ENCODE measurements around the gene PRKAG2. TPM values are rescaled to one million over a fixed set of nuclear protein-coding genes. Genes with fewer than 3 reads are reported as not detected.

PRKAG2 gene
- total RNA-seq, 3 donors from 2014 or later = 32.3 to 56.6 (median 34.4) TPM

- Histone ChIP-seq H3K9me3 (no peaks in the 10 kb centered on the region), H3K4me3 (no peak overlapping the region), H3K27me3 (no peaks in the 10 kb centered on the region), H3K27ac (no peak overlapping the region), H3K36me3 (no peaks in the 10 kb centered on the region), H3K4me1 (peaks cover 3 to 7% of the 10 kb centered on the region in 2 donors)
- DNase-seq (ENCODE audit: low spot score in 2 of 2) = no peak
- TF ChIP-seq CTCF (IDR thresholded peaks at IDR 0.05) (no peak), POLR2A (IDR thresholded peaks at IDR 0.05) (no peak), POLR2AphosphoS5 (IDR thresholded peaks at IDR 0.05) (no peak)
- intact Hi-C loops (cut with DNase I; ENCODE audit: low total_unique reads) = no loop called here
Observed at GRCh38 chr7:151789380-151789947, 87.5 kb downstream of the PRKAG2 start.

- H3K4me1 ChIP-seq = no peaks in the 10 kb centered on the region
- no peak overlapping the region for H3K27ac ChIP-seq
- no peak for TF ChIP-seq CTCF (IDR thresholded peaks at IDR 0.05)
- no peak for TF ChIP-seq POLR2AphosphoS5 (IDR thresholded peaks at IDR 0.05)
- no peak for TF ChIP-seq POLR2A (IDR thresholded peaks at IDR 0.05)
- no peak for DNase-seq (ENCODE audit: low spot score in 2 of 2)
- no peaks in the 10 kb centered on the region for H3K27me3 ChIP-seq
- no peaks in the 10 kb centered on the region for H3K36me3 ChIP-seq
- H3K9me3 ChIP-seq = no peaks in the 10 kb centered on the region
- intact Hi-C loops (cut with DNase I; ENCODE audit: low total_unique reads) = no loop called here
- H3K4me3 ChIP-seq = no peak overlapping the region
Observed at GRCh38 chr7:151787348-151787747, 89.6 kb downstream of the PRKAG2 start.

- Histone ChIP-seq H3K4me1 (no peaks in the 10 kb centered on the region), H3K9me3 (no peaks in the 10 kb centered on the region), H3K27me3 (no peaks in the 10 kb centered on the region), H3K36me3 (no peaks in the 10 kb centered on the region), H3K27ac (no peak overlapping the region), H3K4me3 (no peak overlapping the region)
- TF ChIP-seq POLR2A (IDR thresholded peaks at IDR 0.05) (no peak), CTCF (IDR thresholded peaks at IDR 0.05) (no peak), POLR2AphosphoS5 (IDR thresholded peaks at IDR 0.05) (no peak)
- no peak for DNase-seq (ENCODE audit: low spot score in 2 of 2)
- intact Hi-C loops (cut with DNase I; ENCODE audit: low total_unique reads) = no loop called here
Observed at GRCh38 chr7:151786936-151787335, 90.0 kb downstream of the PRKAG2 start.

GRCh38 chr7:151786241-151786640 lies 90.7 kb downstream of the PRKAG2 start:
- Histone ChIP-seq H3K4me3 (no peak overlapping the region), H3K9me3 (no peaks in the 10 kb centered on the region), H3K27me3 (no peaks in the 10 kb centered on the region), H3K36me3 (no peaks in the 10 kb centered on the region), H3K4me1 (no peaks in the 10 kb centered on the region), H3K27ac (no peak overlapping the region)
- intact Hi-C loops (cut with DNase I; ENCODE audit: low total_unique reads) = no loop called here
- TF ChIP-seq CTCF (IDR thresholded peaks at IDR 0.05) (no peak), POLR2A (IDR thresholded peaks at IDR 0.05) (no peak), POLR2AphosphoS5 (IDR thresholded peaks at IDR 0.05) (no peak)
- no peak for DNase-seq (ENCODE audit: low spot score in 2 of 2)

GRCh38 chr7:151785681-151785965 lies 91.3 kb downstream of the PRKAG2 start:
- Histone ChIP-seq H3K27me3 (no peaks in the 10 kb centered on the region), H3K36me3 (no peaks in the 10 kb centered on the region), H3K4me1 (no peaks in the 10 kb centered on the region), H3K4me3 (no peak overlapping the region), H3K27ac (no peak overlapping the region), H3K9me3 (no peaks in the 10 kb centered on the region)
- TF ChIP-seq CTCF (IDR thresholded peaks at IDR 0.05) (no peak), POLR2A (IDR thresholded peaks at IDR 0.05) (no peak), POLR2AphosphoS5 (IDR thresholded peaks at IDR 0.05) (no peak)
- intact Hi-C loops (cut with DNase I; ENCODE audit: low total_unique reads) = no loop called here
- DNase-seq (ENCODE audit: low spot score in 2 of 2) = no peak

Measured in breast epithelium (tissue), 4 donors.